Aorta (tissue), 5 donors: Measurements from ENCODE around the gene HERC5. TPM values are rescaled to one million over a fixed set of nuclear protein-coding genes. Genes with fewer than 3 reads are reported as not detected.

Source experiments
- ATAC-seq: fragments of 200-7000 bp; cut with Tn5 transposase; one replicate; pipeline ENCODE4 v1.9.1; 2022; ENCODE audit warnings: moderate library complexity; ENCODE audit not compliant: low FRiP score
- DNase-seq, 2 donors: peaks; one replicate each; pipeline ENCODE4 v3.0.0-alpha.2; 2020
- H3K27ac ChIP-seq, 2 donors: one replicate each; pipeline ENCODE4 v1.5.1; 2013; ENCODE audit warnings: low read length in 2 of 2, mild to moderate bottlenecking in 2 of 2, moderate library complexity in 2 of 2, control low read depth in 1 of 2, inconsistent platforms in 1 of 2, low read depth in 1 of 2
- H3K27me3 ChIP-seq, 2 donors: one replicate each; pipeline ENCODE4 v1.6.1; 2013; ENCODE audit warnings: control low read depth in 1 of 2, low read length in 1 of 2, mild to moderate bottlenecking in 1 of 2, moderate library complexity in 1 of 2; ENCODE audit not compliant: insufficient read depth in 2 of 2, control insufficient read depth in 1 of 2
- H3K36me3 ChIP-seq, 2 donors: one replicate each; pipeline ENCODE4 v1.6.1; 2013; ENCODE audit warnings: control low read depth in 1 of 2, low read length in 1 of 2, mild to moderate bottlenecking in 1 of 2; ENCODE audit not compliant: insufficient read depth in 2 of 2, control insufficient read depth in 1 of 2
- H3K4me1 ChIP-seq, 2 donors: one replicate each; pipeline ENCODE4 v1.6.1; 2013; ENCODE audit warnings: low read length in 2 of 2, control low read depth in 1 of 2, mild to moderate bottlenecking in 1 of 2, moderate library complexity in 1 of 2; ENCODE audit not compliant: insufficient read depth in 2 of 2, control insufficient read depth in 1 of 2
- H3K4me3 ChIP-seq, 2 donors: one replicate each; pipeline ENCODE4 v1.5.1; 2013; ENCODE audit warnings: low read length in 2 of 2, control low read depth in 1 of 2, mild to moderate bottlenecking in 1 of 2
- H3K9me3 ChIP-seq: one replicate; pipeline ENCODE4 v1.6.1; 2013; ENCODE audit warnings: mild to moderate bottlenecking, low read length; ENCODE audit not compliant: control insufficient read depth
- WGBS, 2 donors: extraction: QIAGEN DNeasy Blood & Tissue Kit; methylation state at CpG; one replicate each; pipeline ENCODE4 v1.1.7; 2013; 5-methylcytosine and 5-hydroxymethylcytosine counted together
- intact Hi-C, 2 donors: fragments of 100-400 bp; cut with DNase I; formaldehyde crosslinking; loops; one replicate each; pipeline versions ENCODE4 v1.14.2 to v1.15.0; 2022
- long read RNA-seq, 2 donors: library from polyadenylated mRNA; unstranded; transcript quantifications; one replicate each; pipeline ENCODE4 v2.0.0, GENCODE V29; 2020 to 2021
- polyA plus RNA-seq, 2 donors: library from polyadenylated mRNA; stranded (reverse); fragments of 200-250 nt; gene quantifications; one replicate each; pipeline ENCODE4 v1.2.3, GENCODE V29; 2013
- total RNA-seq, 2 donors: library from RNA; stranded (reverse); fragmentation: NEBNext Ultra II Directional; extraction: Animal tissue kit (Norgen Biotek cat#: 25700); gene quantifications; one replicate each; pipeline ENCODE4 v1.2.1, GENCODE V29; 2021
- donor health status: healthy with polysubstance abuse.
- donor health status: Bipolar disorder and iron deficiency.
- donor health status: DM: no; HTN: no; CAD: no.
- donor health status: DM: no; HTN: no; CAD: no.
- donor health status: DM: yes; HTN: yes; CAD: no.

Gene HERC5
- total RNA-seq (1 to 10 TPM; 9.6 to 9.8 TPM), polyA plus RNA-seq (10 to 100 TPM in 1 of 2 donors, 1 to 10 TPM in 1; 7.0 to 10.3 TPM)
- long read RNA-seq, donor 1, transcript HERC5-201 (23 exons, 3,513 nt), result major isoform, 5 of 16 reads
- long read RNA-seq, donor 1, partial matches to known transcripts, result 7 of 16 reads
- long read RNA-seq, donor 1, other reads (novel, unspliced or antisense), result 4 of 16 reads
- long read RNA-seq, donor 2, transcript HERC5-201 (23 exons, 3,513 nt), result major isoform, 5 of 10 reads
- long read RNA-seq, donor 2, partial matches to known transcripts, result 3 of 10 reads
- long read RNA-seq, donor 2, other reads (novel, unspliced or antisense), result 2 of 10 reads

DNA sequence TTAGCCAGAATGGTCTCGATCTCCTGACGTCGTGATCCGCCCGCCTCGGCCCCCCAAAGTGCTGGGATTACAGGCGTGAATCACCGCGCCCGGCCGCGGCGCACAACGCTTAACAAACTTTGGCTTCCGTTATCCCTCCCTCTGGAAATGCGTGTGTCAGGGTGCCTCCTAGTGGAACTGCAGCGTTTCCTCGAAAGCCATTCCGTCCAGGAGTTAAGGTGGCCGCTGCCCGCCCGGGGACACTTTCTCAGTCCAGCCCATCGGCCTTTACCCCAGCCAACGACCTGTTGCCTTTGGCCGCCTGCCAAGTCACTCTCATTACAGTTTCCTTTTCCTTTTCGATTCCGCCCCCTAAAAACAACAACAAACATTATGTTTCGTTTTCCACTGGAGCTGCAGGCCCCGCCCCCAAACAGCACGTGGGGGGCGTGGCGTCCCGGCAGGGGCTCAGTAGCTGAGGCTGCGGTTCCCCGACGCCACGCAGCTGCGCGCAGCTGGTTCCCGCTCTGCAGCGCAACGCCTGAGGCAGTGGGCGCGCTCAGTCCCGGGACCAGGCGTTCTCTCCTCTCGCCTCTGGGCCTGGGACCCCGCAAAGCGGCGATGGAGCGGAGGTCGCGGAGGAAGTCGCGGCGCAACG lies at the start of gene HERC5:
Gene HERC5, plus strand, starts transcription at position 450 of the 637 bp plus-strand sequence. Its CDS starts 151 bp downstream, at position 601.
- Histone ChIP-seq H3K36me3 (no peaks in the 10 kb centered on the region), H3K4me3 (peak within 1 kb of the TSS; percentile 20 to 82), H3K9me3 (no peaks in the 10 kb centered on the region), H3K4me1 (no peaks in the 10 kb centered on the region), H3K27me3 (no peaks in the 10 kb centered on the region), H3K27ac (peak within 1 kb of the TSS; percentile 41 to 57)
- peak; percentile 95 to 97 for DNase-seq
- 0 to 1% methylated on average over 51 to 57 of the region's 57 CpGs for WGBS, 2 donors
- ATAC-seq, result peak; percentile 96
- intact Hi-C loops, result loop anchor here (5.0 to 10.0 kb wide), 6 partner anchors 61 to 239 kb away; partner anchors contain the start of genes HERC6 (in 2 of the 2) and PPM1K (in 2 of the 2)

DNA sequence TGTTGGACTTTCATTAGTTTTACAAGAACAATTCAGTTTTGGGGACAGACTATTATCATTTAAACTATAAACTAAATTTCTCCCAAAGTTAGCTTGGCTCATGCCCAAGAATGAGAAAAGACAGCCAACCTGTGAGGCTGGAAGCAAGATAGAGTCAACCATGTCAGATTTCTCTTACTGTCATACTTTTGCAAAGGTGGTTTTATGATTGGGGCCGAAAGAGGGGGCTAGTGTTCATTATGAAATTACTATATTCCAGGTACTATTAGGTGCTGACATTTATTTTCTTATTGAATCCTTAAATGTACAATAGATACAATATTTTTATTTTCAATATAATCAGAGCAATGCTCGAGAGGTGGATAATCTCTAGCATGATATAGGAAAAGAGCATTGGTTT lies 47.7 kb upstream of the HERC5 start:
- H3K36me3 ChIP-seq, result peaks cover 0 to 2% of the 10 kb centered on the region in 2 donors
- no peak for DNase-seq
- H3K9me3 ChIP-seq, result no peaks in the 10 kb centered on the region
- WGBS, 2 donors, result 92 to 93% methylated on average over 2 of the region's 2 CpGs
- no peaks in the 10 kb centered on the region for H3K4me1 ChIP-seq
- H3K4me3 ChIP-seq, result no peak overlapping the region
- intact Hi-C loops, result no loop called here
- ATAC-seq, result no peak
- no peaks in the 10 kb centered on the region for H3K27me3 ChIP-seq
- H3K27ac ChIP-seq, result no peak overlapping the region

DNA sequence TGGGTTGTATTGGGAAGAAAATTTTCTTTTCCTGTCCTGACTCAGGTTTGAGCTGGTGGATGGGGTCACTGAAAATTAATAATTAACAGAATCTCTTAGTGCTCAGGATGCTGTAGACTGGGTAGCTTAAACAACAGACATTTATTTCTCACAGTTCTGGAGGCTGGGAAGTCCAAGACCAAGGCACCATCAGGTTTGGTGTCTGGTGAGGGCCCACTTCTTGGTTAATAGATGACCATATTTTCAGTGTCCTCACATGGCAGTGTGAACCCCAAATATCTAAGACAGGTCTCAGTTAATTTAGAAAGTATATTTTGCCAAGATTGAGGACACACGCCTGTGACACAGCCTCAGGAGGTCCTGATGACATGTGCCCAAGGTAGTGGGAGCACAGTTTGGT lies 47.1 kb upstream of the HERC5 start:
- ATAC-seq, result no peak
- intact Hi-C loops, result no loop called here
- no peaks in the 10 kb centered on the region for H3K4me1 ChIP-seq
- no peaks in the 10 kb centered on the region for H3K27me3 ChIP-seq
- no peak for DNase-seq
- no peaks in the 10 kb centered on the region for H3K9me3 ChIP-seq
- WGBS, 2 donors, result 94 to 95% methylated on average over 1 of the region's 1 CpG
- H3K36me3 ChIP-seq, result peaks cover 0 to 2% of the 10 kb centered on the region in 2 donors
- H3K27ac ChIP-seq, result no peak overlapping the region
- H3K4me3 ChIP-seq, result no peak overlapping the region

DNA sequence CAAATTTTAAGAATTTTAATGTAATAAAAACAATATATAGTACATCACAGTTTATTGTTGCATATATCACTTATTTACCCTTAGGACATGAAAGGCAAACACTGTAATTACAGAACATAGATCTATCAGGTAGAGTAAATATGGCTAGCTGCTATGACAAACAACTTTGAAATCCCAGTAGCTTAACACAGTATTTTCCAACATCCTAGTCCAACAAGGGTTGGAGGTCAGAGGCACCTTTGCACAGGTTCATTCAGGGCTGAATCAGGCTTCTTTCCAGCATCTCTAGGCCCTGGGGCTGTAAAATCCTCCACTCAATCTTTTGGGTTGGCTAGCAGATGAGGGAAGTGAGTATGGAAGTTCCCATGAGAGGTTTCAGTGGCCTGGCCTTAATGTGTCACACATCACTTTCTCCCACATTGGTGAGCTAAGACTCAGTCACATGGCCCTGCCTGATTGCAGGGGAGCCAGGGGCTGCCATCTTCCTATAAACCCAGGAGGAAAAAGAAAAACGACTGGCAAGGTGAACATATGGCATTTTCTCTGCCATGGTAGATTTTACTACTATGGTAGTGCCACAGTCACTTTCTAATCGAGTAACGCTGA lies 45.3 kb upstream of the HERC5 start:
- DNase-seq (no peak), ATAC-seq (no peak)
- WGBS, 2 donors, result 82 to 83% methylated on average over 3 of the region's 3 CpGs
- Histone ChIP-seq H3K27ac (no peak overlapping the region), H3K4me1 (no peaks in the 10 kb centered on the region), H3K36me3 (no peaks in the 10 kb centered on the region), H3K27me3 (no peaks in the 10 kb centered on the region), H3K9me3 (no peaks in the 10 kb centered on the region), H3K4me3 (no peak overlapping the region)
- intact Hi-C loops, result no loop called here

DNA sequence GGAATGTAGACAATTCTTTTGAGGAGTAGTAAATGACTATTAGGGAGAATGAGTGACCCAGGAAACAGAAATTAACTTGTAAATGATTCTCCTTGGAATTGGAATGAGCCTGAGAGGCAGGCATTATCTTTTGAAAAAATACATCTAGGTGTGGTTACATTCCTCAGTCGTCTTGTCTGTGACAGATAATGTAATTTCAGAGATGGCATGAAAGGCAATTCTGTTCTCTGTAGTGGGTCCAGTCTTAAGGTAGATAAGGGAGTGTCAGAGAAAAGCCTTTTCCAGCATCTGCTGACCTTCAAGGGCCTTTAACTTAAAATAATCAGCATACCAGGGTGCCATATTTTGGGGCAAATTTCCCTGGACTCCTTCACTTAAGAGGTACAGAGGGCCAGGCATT lies 43.1 kb upstream of the HERC5 start:
- Histone ChIP-seq H3K4me3 (no peak overlapping the region), H3K27me3 (no peaks in the 10 kb centered on the region), H3K27ac (no peak overlapping the region), H3K36me3 (no peaks in the 10 kb centered on the region), H3K9me3 (no peaks in the 10 kb centered on the region), H3K4me1 (no peaks in the 10 kb centered on the region)
- DNase-seq (no peak), ATAC-seq (no peak)
- WGBS, 2 donors, result 73 to 77% methylated on average over 1 of the region's 1 CpG
- intact Hi-C loops, result no loop called here

DNA sequence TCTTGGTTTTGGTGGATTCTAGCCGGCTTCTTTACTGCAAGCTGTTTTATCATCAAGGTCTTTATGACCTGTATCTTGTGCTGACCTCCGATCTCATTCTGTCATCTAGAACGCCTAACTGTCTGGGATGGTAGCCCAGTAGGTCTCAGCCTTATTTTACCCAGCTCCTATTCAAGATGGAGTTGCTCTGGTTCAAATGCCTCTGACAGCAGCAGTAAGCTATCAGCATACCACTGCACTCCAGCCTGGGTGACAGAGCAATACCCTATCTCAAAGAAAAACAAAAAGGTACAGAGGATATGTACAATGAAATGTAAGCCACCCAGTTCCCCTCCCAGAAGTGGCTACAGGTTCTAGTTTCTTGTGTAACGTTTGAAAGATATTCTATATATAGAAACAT lies 42.2 kb upstream of the HERC5 start:
- H3K4me3 ChIP-seq, result no peak overlapping the region
- DNase-seq (no peak), ATAC-seq (no peak)
- H3K27ac ChIP-seq, result no peak overlapping the region
- no peaks in the 10 kb centered on the region for H3K36me3 ChIP-seq
- no peaks in the 10 kb centered on the region for H3K27me3 ChIP-seq
- no peaks in the 10 kb centered on the region for H3K4me1 ChIP-seq
- no peaks in the 10 kb centered on the region for H3K9me3 ChIP-seq
- intact Hi-C loops, result no loop called here
- 75 to 78% methylated on average over 4 of the region's 4 CpGs for WGBS, 2 donors

DNA sequence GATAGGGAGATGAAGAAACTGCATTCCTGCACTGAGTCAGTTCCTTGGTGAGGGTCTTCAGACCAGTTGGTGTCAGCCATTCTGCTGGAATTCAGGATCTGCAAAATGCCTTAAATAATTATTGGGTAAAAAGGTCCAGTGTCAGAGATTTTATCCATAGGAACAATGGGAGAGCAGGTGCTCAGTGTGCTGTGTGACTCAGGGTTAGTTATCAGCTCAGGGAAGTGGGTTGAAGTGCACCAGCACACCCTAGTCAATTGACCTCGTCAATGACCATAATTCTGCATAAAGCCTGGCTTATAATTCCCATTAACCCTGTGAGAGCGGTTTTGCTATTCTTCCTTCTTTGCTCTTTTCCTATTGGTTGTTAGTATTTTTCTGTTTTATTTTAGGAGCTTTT lies 40.9 kb upstream of the HERC5 start:
- Histone ChIP-seq H3K27me3 (no peaks in the 10 kb centered on the region), H3K9me3 (no peaks in the 10 kb centered on the region), H3K36me3 (no peaks in the 10 kb centered on the region), H3K4me3 (no peak overlapping the region), H3K27ac (no peak overlapping the region), H3K4me1 (no peaks in the 10 kb centered on the region)
- WGBS, 2 donors, result 86 to 89% methylated on average over 2 of the region's 2 CpGs
- intact Hi-C loops, result no loop called here
- DNase-seq (no peak), ATAC-seq (no peak)

DNA sequence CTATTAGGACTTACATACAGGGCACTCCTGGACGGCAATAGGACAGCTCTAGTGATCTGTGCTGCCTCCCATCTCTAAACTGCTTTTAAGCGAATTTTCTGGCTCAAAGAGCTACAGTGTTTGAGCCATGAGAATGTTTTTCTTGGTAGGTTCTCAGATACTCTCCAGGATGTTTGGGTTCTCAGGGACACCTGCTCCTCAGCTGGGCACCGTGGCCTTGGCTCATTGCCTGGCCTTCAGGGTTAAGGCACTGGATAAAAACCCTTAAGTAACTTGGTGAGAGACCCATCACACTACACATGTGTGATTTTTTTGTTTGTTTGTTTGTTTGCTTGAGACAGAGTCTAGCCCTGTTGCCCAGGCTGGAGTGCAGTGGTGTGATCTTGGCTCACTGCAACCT lies 38.5 kb upstream of the HERC5 start:
- DNase-seq (no peak), ATAC-seq (no peak)
- H3K9me3 ChIP-seq, result no peaks in the 10 kb centered on the region
- H3K27me3 ChIP-seq, result no peaks in the 10 kb centered on the region
- intact Hi-C loops, result no loop called here
- no peaks in the 10 kb centered on the region for H3K36me3 ChIP-seq
- 17 to 22% methylated on average over 3 of the region's 3 CpGs for WGBS, 2 donors
- H3K27ac ChIP-seq, result no peak overlapping the region
- H3K4me1 ChIP-seq, result no peaks in the 10 kb centered on the region
- H3K4me3 ChIP-seq, result no peak overlapping the region
